ENCODE measurements around the gene PPM1A.
"Not testable (repeated sequence)": the region's sequence is repeated elsewhere in the genome, so short reads cannot be mapped to it uniquely, and the experiment has no call there.

The PPM1A gene

DNA sequence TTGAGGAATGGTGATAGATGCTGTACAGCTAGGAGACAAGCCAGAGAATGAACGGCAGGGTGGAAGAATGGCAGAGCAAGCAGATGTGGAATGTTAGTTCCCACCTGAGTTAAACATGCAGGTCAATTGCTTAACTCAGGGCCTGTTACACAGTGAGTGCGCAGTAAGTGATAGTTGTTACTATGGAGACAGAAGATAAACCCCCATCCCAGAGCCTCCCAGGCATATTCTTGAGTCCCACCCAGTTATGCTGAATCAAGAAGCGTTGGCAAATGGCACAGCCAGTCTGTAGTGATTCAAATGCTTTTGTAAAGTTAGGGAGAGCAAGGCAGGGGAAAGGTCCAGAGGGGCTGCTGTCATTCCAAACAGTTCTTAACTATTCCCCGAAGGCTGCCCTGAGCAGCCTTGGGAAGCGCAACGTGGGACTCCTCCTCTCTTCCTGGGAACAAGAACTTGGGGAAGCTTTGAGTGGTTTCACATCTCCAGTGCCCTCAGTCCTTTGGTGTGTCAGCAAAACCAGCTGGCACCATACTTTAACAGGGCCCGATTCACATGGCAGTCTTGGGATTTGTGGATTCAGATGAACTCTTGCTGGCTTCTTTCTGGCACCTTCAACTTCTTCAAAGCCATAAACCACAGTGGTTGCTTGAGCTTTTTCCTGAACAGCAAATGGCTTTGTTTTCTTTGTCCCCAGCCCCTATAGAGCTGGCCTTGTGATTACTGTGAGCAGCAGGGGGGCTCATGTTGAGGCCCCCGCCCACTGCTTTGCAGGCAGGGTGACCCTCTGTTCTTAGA, 66.4 kb downstream of the PPM1A start:
- no peak for DNase-seq (ENCODE audit: low read depth, low spot score)
- H3K27ac ChIP-seq = no peak overlapping the region

DNA sequence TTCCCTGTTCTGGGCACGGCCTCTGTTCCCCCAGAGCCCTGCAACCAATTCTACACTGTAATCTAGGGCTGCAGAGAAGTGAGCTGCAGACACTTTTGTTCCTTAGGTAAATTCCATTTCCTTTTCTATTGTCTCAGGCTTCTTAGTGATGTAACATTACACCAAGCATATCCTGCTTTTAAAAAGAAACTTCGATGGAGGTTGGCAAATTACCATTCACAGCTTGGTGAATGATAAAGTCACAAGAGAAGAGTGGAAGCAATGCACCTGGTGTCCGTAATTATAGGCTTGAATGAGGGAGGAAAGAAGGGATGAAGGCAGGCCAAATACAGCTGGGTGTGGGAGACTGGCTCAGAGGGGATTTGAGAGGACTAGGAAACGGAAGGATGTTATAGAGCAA, 68.6 kb downstream of the PPM1A start:
- H3K27ac ChIP-seq = no peak overlapping the region
- no peak for DNase-seq (ENCODE audit: low read depth, low spot score)

DNA sequence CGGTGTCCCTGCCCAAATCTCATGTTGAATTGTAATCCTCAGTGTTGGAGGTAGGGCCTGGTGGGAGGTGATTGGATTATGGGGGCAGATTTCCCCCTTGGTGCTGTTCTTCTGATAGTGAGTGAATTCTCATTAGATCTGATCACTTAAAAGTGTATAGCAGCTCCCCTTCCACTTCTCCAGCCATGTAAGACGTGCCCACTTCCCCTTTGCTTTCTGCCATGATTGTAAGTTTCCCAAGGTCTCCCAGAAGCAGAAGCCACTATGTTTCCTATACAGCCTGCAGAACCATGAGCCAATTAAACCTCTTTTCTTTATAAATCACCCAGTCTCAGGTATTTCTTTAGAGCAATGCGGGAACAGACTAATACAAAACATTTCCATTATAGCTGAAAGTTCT, 71.8 kb downstream of the PPM1A start:
- not testable (repeated sequence) for DNase-seq (ENCODE audit: low read depth, low spot score); H3K27ac ChIP-seq

DNA sequence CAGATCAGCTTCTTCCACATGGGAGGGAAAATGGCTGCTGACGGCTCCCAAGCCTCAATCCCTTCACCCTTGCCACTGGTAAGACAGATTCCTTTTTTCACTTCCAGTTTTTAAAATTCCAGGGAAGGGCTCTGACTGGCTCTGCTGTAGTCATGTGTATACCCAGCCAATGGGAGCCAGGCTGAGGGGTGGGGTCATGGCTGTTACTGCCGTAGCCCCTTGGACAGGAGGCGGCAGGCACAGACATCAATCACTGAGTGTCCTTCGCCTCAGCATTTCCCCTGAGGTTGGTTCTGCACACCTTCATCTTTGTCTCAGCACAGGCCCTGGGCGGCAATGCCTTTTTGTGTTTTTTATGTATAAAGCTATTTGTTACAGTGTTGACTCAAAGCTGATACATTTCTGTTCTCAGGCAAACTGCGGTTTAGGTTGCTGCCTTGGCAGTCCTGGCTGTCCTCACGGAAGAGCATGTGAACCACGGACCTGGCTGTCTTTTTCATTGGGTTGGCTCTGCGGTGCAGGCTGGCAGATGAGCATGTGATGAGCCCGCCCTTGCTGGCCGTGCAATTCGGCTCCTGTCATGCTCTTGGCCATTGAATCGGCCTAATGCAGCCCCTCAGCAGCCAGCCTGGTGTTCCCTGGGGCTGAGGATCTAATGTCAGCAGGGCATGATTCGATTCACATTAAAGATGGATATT, 74.3 kb downstream of the PPM1A start:
- DNase-seq (ENCODE audit: low read depth, low spot score) = no peak
- H3K27ac ChIP-seq = no peak overlapping the region

DNA sequence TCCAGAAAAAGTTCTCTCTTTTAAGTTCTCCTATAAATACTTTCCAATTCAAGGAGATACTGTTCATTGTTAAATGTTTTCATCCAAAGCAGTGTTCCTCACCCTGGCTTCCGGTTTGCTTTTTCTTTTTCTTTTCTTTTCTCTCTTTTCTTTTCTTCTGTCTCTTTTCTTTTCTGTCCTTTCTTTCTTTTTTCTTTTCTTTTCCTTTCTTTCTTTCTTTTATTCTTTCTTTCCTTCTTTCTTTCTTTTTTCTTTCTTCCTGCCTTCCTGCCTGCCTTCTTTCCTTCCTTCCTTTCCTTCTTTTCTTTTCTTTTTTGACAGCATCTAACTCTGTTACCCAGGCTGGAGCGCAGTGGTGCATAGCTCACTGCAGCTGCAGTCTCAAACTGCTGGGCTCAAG, 75.8 kb downstream of the PPM1A start:
- no peak overlapping the region for H3K27ac ChIP-seq
- no peak for DNase-seq (ENCODE audit: low read depth, low spot score)

DNA sequence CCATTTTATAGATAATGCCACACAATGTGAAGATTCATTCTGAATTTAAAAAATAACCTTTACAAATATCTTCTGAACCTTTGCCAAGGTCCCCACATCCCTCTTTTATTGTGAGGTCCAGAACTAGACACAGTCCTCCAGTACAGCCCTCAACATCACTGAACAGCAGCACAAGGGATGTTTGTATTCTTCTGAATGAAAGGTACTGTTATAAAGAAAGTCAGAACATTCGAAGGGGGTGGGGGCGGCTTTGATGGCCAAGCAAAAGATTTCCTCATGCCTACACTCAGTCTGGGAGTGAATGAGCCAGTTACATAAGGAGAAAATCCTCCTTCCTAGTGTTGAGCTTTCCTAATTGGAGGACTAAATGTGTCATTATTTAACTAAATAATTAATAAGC, 77.3 kb downstream of the PPM1A start:
- DNase-seq (ENCODE audit: low read depth, low spot score) = no peak
- no peak overlapping the region for H3K27ac ChIP-seq

DNA sequence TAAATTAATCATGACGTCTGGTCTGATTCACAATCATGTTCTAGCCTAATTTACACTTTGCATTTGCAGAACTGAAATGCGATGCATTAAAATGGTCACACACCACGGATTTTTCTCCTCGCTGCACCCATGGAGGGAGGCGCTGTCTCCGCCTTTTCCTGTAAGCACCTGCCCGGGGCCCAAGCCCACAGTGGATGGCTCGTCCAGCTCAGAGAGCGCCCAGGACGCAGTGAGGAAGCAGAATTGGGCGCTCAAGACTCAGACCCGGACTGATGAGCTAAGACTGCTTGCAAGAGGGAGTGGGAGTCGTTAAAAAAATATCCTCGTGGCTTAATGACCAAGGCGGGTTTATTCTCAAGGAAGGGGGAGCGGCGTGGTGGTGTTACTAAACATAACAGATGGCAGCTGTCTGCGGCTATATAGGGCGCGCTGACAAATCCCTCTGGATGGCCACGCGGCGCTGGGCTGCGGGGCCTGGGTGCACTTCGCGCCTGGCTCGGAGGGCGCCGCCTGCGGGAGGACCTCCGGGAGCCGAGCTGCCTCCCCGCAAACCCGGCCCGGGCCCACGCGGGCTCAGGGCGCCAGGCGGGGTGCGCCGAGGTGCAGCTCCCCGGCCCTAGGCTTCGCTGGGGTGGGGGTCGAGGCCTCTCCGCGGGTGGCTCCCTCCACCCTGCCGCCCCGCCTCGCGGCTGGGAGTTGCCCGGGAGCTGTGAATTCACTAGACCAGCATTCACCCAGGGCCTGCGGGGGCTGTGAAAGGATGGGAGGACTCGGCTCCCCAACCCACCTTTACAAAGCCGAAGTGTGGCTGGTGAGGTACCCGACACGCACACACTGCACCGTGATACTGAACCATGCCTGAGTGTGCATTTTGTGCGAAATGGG, 78.7 kb downstream of the PPM1A start:
- no peak overlapping the region for H3K27ac ChIP-seq
- no peak for DNase-seq (ENCODE audit: low read depth, low spot score)

DNA sequence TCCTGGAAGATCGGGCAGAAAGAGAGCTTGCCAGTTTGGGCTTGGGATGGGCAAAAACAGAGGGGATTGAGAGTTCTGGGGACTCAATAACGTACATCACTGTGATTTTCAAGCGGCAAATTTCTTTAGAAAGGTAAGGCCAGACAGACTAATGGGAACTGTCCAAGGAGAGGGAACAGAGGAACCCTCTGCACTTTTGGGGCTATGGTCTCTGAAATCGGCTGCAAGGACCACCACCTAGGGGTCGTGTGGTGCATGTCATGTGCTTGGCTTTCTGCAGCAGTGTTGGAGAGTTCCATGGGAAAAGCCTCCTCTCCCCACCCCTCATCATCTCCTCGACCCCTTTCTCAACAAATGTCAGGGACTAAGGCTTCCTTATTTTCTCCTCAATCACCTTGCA, 79.6 kb downstream of the PPM1A start:
- DNase-seq (ENCODE audit: low read depth, low spot score) = no peak
- H3K27ac ChIP-seq = no peak overlapping the region

DNA sequence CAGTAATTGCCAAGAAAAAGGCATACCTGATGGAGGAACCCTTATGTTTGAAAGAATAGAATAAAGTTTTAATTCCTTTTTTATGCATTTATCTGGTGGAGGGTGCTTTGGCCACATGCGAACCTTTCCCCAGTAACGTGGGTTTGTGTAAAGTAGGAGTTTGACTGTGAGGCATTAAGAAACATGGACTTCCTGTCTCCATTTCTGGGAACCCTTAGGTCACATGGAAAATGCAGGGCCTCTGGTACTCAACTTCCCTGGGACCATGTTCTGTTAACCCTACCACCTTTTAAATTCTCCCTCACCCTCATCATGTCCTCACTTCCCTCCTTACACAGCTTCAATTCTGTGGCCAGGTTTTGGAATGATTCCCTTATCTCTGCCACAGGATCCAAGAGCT, 80.3 kb downstream of the PPM1A start:
- no peak for DNase-seq (ENCODE audit: low read depth, low spot score)
- H3K27ac ChIP-seq = no peak overlapping the region

DNA sequence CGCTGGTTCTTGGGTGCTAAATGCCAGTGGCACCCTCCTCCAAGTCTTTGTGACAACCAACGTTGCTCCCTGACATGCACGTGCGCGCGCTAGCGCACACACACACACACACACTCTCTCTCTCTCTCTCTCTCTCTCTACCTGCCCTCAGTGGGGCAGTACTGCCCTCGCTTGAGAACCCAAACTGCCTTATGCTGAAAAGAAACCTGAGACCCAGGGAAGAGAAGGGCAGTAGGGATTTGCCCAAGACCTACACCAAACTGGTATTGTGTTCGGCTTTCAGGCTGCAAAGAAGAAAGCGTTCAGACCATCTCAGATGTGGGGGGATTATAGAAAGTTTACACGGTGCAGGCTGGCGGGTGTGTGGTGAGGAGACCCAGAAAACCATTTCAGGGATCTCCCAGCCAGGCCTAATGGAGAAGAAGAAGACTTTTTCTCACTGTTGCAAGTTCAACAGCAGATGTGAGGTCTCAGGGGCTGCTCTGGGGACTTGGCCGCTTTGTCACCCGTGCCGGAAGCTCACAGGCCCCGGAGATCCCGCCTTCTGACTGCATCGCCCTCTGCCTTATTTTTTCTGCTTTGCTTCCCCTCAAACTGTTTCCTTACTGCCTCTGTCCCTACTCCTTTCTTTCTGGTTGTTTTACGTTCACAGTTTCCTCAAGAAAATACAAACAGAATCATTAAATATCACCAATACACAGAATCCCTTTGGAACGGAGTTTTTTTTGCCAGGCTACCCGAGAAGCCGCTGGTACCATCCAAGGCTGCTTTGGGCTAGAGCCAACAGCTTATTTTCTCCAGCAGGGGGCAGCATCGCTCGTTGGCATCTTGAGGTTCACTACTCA, 82.4 kb downstream of the PPM1A start:
- no peak for DNase-seq (ENCODE audit: low read depth, low spot score)
- H3K27ac ChIP-seq = no peak overlapping the region

DNA sequence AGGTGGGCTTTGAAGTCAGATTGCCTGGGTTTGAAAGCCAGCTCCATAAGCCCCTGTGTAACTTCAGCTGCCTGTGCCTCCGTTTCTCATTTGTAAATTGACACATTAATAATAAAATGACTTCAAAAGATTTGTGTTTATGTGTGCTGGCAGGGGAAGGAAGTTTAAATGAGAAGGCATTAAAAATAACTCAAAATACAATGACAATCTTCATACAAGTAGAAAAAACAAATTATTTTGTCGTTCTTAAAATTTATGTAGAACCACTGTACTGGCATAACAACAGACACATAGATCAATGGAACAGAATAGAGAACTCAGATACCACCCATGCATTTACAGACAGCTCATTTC, 83.0 kb downstream of the PPM1A start:
- no peak for DNase-seq (ENCODE audit: low read depth, low spot score)
- no peak overlapping the region for H3K27ac ChIP-seq

DNA sequence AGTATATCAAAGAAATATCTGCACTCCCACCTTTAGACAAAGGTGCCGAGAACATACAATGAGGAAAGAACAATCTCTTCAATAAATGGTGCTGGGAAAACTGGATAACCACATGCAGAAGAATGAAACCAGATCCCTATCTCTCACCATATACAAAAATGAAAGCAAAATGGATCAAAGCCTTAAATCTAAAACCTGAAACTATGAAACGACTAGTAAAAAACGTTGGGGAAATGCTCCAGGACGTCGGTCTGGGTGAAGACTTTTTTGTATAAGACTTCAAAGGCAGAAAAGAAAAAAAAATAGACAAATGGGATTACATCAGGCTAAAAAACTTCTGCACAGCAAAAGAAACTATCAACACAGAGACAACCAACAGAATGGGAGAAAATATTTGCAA, 83.8 kb downstream of the PPM1A start:
- DNase-seq (ENCODE audit: low read depth, low spot score) = no peak
- no peak overlapping the region for H3K27ac ChIP-seq

DNA sequence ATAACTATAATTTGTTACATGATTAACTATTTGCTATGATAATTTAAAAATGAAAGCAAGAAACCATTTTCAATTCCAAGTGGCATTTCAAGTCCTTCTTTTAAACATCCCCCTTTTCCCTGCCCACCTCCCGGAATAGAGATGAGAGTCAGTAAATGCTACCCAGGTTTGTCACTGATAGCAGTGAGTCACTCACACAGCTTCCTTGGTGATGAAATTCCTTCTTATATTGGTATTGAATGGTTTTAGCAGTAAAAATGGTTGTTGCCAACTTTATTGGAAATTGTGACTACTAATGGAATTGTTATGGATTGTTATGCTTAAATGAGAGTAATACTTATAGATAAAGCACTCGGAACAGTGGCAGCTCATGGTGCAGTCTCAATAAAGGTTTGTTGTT, 90.5 kb downstream of the PPM1A start:
- DNase-seq (ENCODE audit: low read depth, low spot score) = no peak

DNA sequence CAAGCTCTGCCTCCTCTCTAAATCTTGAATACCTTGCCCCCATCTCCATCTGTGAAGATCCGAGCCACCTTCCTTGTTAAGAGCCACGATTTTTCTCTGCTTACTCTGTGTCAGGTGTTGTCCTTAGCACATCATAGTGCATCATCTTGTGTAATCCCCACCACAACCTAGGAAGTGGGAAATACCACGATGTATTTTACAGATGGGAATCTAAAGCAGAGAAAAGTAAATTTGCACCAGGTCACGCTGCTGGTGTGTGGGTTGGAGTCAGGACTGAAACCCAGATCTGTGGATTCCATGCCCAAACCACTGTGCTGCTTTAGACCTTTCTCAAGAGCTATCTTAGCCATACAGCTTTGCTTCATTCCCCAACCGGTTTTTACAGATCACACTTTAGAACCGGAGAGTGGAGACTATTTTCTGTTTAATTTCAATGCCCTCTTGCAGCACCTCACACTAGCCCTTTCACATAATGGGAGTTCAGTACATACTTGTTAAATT, 94.6 kb downstream of the PPM1A start:
- DNase-seq (ENCODE audit: low read depth, low spot score) = no peak
- H3K27ac ChIP-seq = no peak overlapping the region

More for the DNA sequence above, 90.5 kb downstream of the PPM1A start:
- no peak overlapping the region for H3K27ac ChIP-seq

DNA sequence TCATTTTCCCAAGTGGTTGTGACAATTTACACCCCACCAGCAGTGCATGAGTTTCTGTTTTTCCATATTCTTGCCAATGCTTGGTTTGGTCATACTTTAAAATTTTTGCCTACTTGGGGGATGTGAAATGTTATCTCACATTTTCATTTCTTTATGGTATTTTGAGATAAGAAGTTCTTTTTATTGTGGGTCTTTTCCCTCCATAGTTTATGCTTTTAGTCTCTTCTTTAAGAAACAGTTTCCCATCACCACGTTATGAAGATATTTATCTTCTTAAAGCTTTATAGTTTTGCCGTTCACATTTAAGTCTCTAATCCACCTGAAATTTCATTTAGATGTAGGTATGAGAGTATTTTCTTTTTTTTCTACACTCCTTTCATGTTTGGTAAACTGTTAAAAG, 95.7 kb downstream of the PPM1A start:
- no peak overlapping the region for H3K27ac ChIP-seq

DNA sequence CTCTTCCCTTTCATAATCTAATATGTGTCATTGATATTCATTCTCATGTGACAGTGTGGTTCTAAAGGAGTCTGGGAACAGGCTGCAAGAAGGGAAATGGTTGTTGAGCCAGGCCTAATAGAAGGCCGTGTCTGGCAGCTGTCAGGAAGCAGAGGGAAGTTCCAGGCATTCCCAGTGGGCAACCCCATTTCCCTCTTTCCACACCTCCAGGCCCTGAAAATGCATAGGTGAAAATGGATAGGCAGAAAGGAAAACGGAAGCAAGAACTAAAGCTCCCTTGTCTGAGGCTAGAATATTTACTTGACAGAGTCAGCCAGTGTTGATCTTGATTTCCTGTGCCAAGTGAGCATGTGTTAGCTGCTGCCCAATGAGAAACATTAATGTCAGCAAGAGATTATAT, 97.7 kb downstream of the PPM1A start:
- no peak overlapping the region for H3K27ac ChIP-seq
- DNase-seq (ENCODE audit: low read depth, low spot score) = no peak

More for the DNA sequence above, 95.7 kb downstream of the PPM1A start:
- no peak for DNase-seq (ENCODE audit: low read depth, low spot score)

DNA sequence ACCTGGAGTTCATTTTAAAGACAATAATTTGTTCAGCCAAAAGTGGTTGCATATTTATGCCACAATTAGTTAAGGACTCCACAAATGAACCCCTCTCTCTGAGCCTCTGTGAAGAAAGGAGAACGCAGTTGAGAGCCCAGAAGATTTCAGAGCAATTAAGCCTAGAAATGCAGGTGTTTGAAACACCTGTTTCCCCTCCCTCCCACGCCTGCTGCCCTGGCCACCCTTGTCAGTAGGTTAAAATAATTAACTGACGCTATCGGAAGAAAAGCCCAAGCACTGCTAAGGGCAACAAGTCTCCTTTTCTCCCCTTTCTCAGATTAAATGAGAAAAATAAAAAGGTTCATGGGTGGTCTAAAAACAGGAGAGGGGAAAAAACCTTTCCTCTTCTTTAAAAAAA, 99.2 kb downstream of the PPM1A start:
- no peak overlapping the region for H3K27ac ChIP-seq
- no peak for DNase-seq (ENCODE audit: low read depth, low spot score)
